Measurements from ENCODE around the gene SLC25A2. TPM values are rescaled to one million over a fixed set of nuclear protein-coding genes. Genes with fewer than 3 reads are reported as not detected.

Gene SLC25A2
- total and polyA plus RNA-seq, 2 of the 13 experiments (the other 11 are each of a cell fraction or from before 2014, with no cell fraction given): 0.13 TPM; not detected in 1

DNA sequence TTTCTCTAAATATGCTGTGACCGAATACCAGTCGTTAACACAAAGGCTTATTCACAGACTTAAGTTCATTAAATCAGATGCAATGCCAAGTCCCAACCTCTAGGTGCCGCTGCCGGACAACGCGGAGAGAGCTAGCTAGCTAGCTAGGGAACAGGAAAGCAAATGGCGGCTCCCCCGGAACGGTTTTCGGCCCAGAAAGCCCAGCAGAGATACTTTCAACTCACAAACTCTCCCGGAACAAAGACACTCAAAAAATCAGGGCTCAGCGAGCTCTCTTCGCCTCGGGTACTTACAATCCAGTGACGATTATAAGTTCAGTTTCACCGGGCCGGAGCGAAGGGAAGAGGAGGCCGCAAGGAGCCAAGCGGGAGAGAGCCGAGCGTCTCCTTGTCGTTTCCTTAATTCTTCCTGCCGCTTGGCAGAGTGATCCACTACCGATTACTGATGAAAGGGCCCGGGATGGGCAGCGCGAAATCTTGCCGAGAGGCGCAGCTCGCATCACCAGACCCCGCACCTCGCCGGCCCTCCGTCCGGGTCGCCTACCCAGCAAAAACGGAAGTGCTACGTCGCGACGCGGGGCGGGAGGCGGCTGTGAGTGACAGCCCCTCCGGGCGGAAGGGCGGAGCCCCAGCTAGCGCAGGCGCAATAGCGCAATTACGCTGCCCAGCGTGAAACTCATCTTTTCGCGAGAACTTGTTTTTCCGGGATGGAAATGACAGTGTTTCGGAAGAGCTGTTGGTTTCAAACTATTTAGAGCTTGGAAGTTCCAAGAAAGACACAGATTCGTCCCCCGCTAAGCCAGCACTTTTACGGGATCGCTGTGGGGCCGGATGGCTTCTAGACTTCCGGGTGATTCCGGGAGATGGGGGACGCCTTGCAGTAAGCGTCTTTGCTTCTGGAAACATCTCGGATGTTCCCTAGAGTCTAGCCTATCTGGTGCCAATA lies 16.6 kb upstream of the SLC25A2 start, which contains the start of gene TAF7 (continued):
- TF ChIP-seq ZFX (CRISPR knock-in tag; IDR thresholded peaks at IDR 0.05; ENCODE audit: low read depth): peak; percentile 95
- no peak for TF ChIP-seq ZNF569 (CRISPR knock-in tag; IDR thresholded peaks at IDR 0.05; ENCODE audit: borderline replicate concordance)
- peak; percentile 72; the same call in 1 of the 2 replicates for TF ChIP-seq ZNF30 (CRISPR knock-in tag; IDR thresholded peaks at IDR 0.05)
- TF ChIP-seq, protein P1, sequence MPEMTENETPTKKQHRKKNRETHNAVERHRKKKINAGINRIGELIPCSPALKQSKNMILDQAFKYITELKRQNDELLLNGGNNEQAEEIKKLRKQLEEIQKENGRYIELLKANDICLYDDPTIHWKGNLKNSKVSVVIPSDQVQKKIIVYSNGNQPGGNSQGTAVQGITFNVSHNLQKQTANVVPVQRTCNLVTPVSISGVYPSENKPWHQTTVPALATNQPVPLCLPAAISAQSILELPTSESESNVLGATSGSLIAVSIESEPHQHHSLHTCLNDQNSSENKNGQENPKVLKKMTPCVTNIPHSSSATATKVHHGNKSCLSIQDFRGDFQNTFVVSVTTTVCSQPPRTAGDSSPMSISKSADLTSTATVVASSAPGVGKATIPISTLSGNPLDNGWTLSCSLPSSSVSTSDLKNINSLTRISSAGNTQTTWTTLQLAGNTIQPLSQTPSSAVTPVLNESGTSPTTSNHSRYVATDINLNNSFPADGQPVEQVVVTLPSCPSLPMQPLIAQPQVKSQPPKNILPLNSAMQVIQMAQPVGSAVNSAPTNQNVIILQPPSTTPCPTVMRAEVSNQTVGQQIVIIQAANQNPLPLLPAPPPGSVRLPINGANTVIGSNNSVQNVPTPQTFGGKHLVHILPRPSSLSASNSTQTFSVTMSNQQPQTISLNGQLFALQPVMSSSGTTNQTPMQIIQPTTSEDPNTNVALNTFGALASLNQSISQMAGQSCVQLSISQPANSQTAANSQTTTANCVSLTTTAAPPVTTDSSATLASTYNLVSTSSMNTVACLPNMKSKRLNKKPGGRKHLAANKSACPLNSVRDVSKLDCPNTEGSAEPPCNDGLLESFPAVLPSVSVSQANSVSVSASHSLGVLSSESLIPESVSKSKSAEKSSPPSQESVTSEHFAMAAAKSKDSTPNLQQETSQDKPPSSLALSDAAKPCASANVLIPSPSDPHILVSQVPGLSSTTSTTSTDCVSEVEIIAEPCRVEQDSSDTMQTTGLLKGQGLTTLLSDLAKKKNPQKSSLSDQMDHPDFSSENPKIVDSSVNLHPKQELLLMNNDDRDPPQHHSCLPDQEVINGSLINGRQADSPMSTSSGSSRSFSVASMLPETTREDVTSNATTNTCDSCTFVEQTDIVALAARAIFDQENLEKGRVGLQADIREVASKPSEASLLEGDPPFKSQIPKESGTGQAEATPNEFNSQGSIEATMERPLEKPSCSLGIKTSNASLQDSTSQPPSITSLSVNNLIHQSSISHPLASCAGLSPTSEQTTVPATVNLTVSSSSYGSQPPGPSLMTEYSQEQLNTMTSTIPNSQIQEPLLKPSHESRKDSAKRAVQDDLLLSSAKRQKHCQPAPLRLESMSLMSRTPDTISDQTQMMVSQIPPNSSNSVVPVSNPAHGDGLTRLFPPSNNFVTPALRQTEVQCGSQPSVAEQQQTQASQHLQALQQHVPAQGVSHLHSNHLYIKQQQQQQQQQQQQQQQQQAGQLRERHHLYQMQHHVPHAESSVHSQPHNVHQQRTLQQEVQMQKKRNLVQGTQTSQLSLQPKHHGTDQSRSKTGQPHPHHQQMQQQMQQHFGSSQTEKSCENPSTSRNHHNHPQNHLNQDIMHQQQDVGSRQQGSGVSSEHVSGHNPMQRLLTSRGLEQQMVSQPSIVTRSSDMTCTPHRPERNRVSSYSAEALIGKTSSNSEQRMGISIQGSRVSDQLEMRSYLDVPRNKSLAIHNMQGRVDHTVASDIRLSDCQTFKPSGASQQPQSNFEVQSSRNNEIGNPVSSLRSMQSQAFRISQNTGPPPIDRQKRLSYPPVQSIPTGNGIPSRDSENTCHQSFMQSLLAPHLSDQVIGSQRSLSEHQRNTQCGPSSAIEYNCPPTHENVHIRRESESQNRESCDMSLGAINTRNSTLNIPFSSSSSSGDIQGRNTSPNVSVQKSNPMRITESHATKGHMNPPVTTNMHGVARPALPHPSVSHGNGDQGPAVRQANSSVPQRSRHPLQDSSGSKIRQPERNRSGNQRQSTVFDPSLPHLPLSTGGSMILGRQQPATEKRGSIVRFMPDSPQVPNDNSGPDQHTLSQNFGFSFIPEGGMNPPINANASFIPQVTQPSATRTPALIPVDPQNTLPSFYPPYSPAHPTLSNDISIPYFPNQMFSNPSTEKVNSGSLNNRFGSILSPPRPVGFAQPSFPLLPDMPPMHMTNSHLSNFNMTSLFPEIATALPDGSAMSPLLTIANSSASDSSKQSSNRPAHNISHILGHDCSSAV (CRISPR knock-in tag; IDR thresholded peaks at IDR 0.05; ENCODE audit: borderline replicate concordance): no peak
- peak; percentile 92 for TF ChIP-seq TAF1 (CRISPR knock-in tag; IDR thresholded peaks at IDR 0.05)
- TF ChIP-seq ZNF737 (CRISPR knock-in tag; IDR thresholded peaks at IDR 0.05; ENCODE audit: borderline replicate concordance): no peak
- TF ChIP-seq MAF1 (CRISPR knock-in tag; IDR thresholded peaks at IDR 0.05; ENCODE audit: borderline replicate concordance): no peak
- peak; percentile 67; the same call in 1 of the 2 replicates for TF ChIP-seq ZNF225 (CRISPR knock-in tag; IDR thresholded peaks at IDR 0.05)
- no peak for TF ChIP-seq BHLHE40 (IDR thresholded peaks at IDR 0.05; ENCODE audit: low read length)
- no peak; the same call in 1 of the 2 replicates for TF ChIP-seq GATAD2A (CRISPR knock-in tag; IDR thresholded peaks at IDR 0.05)
- TF ChIP-seq, protein P2, sequence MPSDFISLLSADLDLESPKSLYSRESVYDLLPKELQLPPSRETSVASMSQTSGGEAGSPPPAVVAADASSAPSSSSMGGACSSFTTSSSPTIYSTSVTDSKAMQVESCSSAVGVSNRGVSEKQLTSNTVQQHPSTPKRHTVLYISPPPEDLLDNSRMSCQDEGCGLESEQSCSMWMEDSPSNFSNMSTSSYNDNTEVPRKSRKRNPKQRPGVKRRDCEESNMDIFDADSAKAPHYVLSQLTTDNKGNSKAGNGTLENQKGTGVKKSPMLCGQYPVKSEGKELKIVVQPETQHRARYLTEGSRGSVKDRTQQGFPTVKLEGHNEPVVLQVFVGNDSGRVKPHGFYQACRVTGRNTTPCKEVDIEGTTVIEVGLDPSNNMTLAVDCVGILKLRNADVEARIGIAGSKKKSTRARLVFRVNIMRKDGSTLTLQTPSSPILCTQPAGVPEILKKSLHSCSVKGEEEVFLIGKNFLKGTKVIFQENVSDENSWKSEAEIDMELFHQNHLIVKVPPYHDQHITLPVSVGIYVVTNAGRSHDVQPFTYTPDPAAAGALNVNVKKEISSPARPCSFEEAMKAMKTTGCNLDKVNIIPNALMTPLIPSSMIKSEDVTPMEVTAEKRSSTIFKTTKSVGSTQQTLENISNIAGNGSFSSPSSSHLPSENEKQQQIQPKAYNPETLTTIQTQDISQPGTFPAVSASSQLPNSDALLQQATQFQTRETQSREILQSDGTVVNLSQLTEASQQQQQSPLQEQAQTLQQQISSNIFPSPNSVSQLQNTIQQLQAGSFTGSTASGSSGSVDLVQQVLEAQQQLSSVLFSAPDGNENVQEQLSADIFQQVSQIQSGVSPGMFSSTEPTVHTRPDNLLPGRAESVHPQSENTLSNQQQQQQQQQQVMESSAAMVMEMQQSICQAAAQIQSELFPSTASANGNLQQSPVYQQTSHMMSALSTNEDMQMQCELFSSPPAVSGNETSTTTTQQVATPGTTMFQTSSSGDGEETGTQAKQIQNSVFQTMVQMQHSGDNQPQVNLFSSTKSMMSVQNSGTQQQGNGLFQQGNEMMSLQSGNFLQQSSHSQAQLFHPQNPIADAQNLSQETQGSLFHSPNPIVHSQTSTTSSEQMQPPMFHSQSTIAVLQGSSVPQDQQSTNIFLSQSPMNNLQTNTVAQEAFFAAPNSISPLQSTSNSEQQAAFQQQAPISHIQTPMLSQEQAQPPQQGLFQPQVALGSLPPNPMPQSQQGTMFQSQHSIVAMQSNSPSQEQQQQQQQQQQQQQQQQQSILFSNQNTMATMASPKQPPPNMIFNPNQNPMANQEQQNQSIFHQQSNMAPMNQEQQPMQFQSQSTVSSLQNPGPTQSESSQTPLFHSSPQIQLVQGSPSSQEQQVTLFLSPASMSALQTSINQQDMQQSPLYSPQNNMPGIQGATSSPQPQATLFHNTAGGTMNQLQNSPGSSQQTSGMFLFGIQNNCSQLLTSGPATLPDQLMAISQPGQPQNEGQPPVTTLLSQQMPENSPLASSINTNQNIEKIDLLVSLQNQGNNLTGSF (CRISPR knock-in tag; IDR thresholded peaks at IDR 0.05): 0 out of 2 replicates have a peak, but pooled peaks have one; percentile 38
- TF ChIP-seq RFX1 (IDR thresholded peaks at IDR 0.05): no peak
- 0 out of 2 replicates have a peak, but pooled peaks have one; percentile 53 for TF ChIP-seq ZNF615 (CRISPR knock-in tag; IDR thresholded peaks at IDR 0.05; ENCODE audit: borderline replicate concordance)
- no peak for TF ChIP-seq ZFP1 (CRISPR knock-in tag; IDR thresholded peaks at IDR 0.05)
- no peak; the same call in 1 of the 2 replicates for TF ChIP-seq TMF1 (CRISPR knock-in tag; IDR thresholded peaks at IDR 0.05; ENCODE audit: low read depth)
- peak; percentile 45; the same call in 1 of the 2 replicates for TF ChIP-seq DMAP1 (CRISPR knock-in tag; IDR thresholded peaks at IDR 0.05)
